NCI-H2171 (cell line): ENCODE measurements around the gene WDFY4.

Experiments used
- DNase-seq: peaks from one replicate; lab custom pipeline; 2025; lab: John Stamatoyannopoulos, UW

The WDFY4 gene

GRCh38 chr10:48794074-48794473 lies 109.4 kb downstream of the WDFY4 start:
- no peak for DNase-seq

GRCh38 chr10:48796713-48797245 lies 112.1 kb downstream of the WDFY4 start:
- no peak for DNase-seq

DNA sequence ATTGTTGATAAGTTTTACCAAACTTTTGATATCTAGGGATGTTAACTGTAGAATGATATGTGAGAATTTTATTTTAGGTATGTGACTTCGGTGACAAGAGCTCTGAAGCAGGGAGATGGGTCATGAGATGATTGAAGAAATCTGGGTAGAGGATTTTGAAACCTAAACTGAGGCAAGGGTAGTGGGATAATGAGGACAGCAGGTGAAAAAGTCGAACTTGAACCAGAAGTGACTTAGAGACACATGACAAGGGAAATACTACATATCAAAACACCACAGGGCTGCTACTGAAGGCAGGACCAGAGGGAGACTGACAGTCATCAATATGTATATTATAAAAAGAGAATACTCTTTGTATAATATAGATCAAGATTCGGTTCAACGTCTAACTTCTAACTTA lies 113.2 kb downstream of the WDFY4 start:
- DNase-seq, result no peak

- DNase-seq, result no peak
Measured at GRCh38 chr10:48798481-48799254, 114.0 kb downstream of the WDFY4 start.

DNA sequence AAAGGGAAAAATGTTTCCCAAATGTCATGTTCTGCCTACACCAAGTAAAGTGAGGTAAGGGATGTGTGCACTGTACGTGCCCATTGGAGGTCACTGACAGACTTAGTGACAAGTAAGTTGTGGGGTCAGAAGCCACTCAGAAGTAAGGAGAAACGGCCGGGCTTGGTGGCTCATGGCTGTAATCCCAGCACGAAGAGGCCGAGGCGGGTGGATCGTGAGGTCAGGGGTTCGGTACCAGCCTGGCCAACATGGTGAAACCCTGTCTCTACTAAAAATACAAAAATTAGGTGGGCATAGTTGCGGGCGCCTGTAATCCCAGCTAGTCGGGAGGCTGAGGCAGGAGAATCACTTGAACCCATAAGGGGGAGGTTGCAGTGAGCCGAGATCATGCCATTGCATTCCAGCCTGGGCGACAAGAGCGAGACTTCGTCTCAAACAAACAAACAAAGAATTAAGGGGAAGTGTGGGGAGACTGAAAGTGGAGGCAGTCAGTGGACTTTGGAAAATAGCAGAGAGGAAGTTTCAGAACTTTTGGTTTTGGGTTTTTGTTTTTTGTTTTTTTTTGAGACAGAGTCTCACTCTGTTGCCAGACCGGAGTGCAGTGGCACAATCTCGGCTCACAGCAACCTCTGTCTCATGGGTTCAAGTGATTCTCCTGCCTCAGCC lies 114.8 kb downstream of the WDFY4 start:
- DNase-seq, result no peak

- DNase-seq, result no peak
Measured at GRCh38 chr10:48800007-48800675, 115.5 kb downstream of the WDFY4 start.

- DNase-seq, result no peak
Measured at GRCh38 chr10:48801001-48801421, 116.3 kb downstream of the WDFY4 start.

- DNase-seq, result no peak
Measured at GRCh38 chr10:48802611-48803071, 118.0 kb downstream of the WDFY4 start.

DNA sequence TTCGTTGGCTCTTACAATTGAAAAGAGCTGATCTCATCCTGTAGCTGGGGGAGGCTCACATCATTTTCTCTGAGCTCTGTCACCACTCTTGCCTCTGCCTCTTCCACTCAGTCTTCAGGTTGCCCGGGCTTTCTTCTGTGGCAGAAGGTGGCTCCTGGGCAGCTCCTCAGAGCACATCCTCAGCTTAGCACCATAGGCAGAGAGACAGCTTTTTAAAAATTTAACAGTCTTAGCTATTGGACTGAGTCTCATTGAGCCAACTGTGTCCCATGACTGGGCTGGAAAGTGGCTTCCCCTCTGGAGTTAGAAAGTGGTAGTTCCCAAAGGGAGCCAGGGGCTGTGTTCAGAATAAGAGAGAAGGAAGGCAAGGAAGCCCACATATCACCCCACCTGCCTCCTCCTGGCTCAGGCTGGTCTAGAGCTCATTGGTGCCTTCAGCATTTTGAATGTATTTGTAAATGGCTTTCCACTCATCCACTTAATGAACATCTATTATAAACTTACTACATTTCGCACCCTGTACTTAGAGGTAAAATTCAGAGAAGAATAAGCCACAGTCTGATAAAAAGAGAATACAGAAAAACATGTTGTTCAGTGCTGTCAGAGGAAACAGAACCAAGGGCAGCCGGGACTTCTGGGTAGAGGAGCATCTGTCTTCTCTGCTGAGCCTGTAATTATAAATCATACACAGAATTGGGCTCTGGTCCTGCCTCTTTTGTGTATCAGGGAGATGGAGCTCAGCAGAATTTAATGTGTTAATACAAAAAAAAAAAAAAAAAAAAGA lies 119.3 kb downstream of the WDFY4 start:
- no peak for DNase-seq

GRCh38 chr10:48804740-48805182 lies 120.1 kb downstream of the WDFY4 start:
- no peak for DNase-seq

GRCh38 chr10:48805411-48805810 lies 120.7 kb downstream of the WDFY4 start:
- DNase-seq, result no peak

GRCh38 chr10:48805848-48806247 lies 121.2 kb downstream of the WDFY4 start:
- no peak for DNase-seq

DNA sequence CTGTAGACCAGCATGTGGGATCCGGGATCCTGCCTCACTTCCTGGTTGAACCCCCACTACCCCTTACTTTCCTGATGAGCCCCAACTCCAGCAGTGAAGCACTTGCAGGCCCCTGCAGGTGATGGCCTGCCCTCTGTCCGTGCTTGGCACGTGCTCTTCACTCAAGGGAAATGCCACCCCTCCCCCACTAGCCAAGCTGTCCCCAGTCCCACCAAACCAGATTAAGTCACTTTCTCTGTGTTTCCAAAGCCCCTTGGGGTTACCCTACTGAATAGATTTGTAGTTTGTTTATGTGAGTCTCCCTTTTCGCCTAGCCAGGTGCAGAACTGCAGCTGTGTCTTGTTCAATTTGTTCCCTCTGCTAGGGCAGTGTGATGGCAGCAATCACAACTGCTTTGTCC lies 121.7 kb downstream of the WDFY4 start:
- no peak for DNase-seq

GRCh38 chr10:48807791-48808470 lies 123.3 kb downstream of the WDFY4 start:
- no peak for DNase-seq

DNA sequence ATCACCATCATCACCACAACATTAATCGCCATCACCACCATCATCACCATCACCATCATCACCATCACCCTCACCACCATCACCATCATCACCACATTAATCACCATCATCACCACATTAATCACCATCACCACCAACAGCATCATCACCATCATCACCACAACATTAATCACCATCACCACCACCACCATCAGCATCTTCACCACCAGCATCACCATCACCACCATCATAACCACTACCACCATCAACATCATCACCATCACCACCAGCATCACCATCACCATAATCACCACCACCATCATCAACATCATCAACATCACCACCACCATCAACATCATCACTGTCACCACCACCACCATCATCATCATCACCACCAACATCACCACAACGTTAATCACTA lies 124.6 kb downstream of the WDFY4 start:
- no peak for DNase-seq

GRCh38 chr10:48811461-48811860 lies 126.8 kb downstream of the WDFY4 start:
- no peak for DNase-seq

DNA sequence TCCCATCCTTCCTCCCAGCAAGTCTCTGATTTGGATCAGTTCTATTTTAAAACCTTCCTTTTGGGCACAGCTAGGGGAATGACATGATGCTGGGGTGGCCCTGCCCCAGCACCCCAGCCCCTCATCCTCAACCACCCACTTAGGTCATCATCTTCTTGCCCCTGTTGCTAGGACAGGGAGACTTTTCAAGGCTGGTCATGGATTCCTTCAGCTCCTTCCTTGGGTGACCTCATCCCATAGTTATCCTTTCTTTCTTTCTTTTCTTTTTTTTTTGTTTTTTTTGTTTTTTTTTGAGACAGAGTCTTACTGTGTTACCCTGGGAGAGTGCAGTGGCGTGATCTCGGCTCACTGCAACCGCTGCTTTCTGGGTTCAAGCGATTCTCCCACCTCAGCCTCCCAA lies 127.2 kb downstream of the WDFY4 start:
- no peak for DNase-seq

- DNase-seq, result no peak
Measured at GRCh38 chr10:48813291-48813690, 128.6 kb downstream of the WDFY4 start.

DNA sequence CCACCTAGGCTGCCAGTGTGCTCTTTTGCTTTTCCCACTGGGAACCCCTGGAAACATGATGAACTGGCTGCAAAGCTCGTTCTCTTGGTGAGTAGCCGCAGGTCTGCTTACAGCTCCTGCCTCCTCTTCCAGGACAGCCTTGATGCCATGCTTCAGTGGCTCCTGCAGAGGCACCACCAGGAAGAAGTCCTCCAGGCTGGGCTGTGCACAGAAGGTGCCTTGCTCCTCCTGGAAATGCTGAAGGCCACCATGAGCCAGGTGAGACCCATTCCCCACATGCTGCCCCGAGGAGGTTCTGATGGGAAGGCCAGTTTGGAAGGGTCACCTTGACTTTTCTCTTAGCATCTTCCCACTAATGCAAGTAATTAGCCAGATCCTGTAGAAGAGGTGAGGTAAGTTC lies 129.2 kb downstream of the WDFY4 start:
- no peak for DNase-seq

GRCh38 chr10:48814933-48815332 lies 130.3 kb downstream of the WDFY4 start:
- DNase-seq, result no peak

GRCh38 chr10:48817141-48817540 lies 132.5 kb downstream of the WDFY4 start:
- DNase-seq, result no peak
